ENCODE data around the gene CIAO2B.
"Not testable (repeated sequence)": the region's sequence is repeated elsewhere in the genome, so short reads cannot be mapped to it uniquely, and the experiment has no call there.

CIAO2B gene

DNA sequence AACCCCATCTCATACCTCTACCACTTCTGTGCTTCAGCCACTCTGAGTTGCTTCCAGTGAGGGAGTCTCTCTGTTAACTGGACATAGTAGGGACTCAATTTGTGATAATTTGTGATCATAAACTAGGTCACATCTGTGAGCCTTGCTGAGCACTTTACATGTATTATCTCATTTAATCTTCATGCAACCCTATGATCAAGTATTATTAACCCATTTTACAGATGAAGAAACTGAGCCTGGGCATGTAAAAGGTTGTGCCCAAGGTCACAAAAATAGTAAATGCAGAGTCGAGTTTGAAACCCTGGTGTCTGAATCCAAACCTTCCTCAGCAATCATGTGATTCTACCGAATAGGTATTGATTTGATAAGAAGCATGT lies 35.3 kb downstream of the CIAO2B start:
- no peak for DNase-seq (ENCODE audit: extremely low spot score)
- ChIA-PET POLR2A (interaction anchor here (1.1 kb wide), 1 partner anchor 30 kb away, joined by 3 read pairs; no protein-coding TSS in a partner anchor), CTCF (interaction anchor here (0.9 to 1.3 kb wide), 2 partner anchors 30 to 159 kb away, joined by 3 read pairs; no protein-coding TSS in a partner anchor)
- TF ChIP-seq L3MBTL2 (conservative IDR thresholded peaks at IDR 0.05) (no peak), HDGF (IDR thresholded peaks at IDR 0.05; ENCODE audit: borderline replicate concordance) (no peak), SP1 (IDR thresholded peaks at IDR 0.05) (no peak), TARDBP (IDR thresholded peaks at IDR 0.05) (no peak), ARNT (IDR thresholded peaks at IDR 0.05) (no peak), FOXM1 (IDR thresholded peaks at IDR 0.05; ENCODE audit: borderline replicate concordance) (no peak), SUZ12 (IDR thresholded peaks at IDR 0.05) (no peak), ZNF384 (IDR thresholded peaks at IDR 0.05) (no peak), FOXK2 (IDR thresholded peaks at IDR 0.05) (no peak), NFRKB (IDR thresholded peaks at IDR 0.05) (no peak), LEF1 (IDR thresholded peaks at IDR 0.05; ENCODE audit: borderline replicate concordance) (no peak), CTBP1 (IDR thresholded peaks at IDR 0.05; ENCODE audit: borderline replicate concordance) (no peak), FOXA1 (IDR thresholded peaks at IDR 0.05) (no peak), ELF4 (IDR thresholded peaks at IDR 0.05) (no peak), BHLHE40 (IDR thresholded peaks at IDR 0.05; ENCODE audit: borderline replicate concordance) (no peak)
- TF ChIP-seq, protein P1, sequence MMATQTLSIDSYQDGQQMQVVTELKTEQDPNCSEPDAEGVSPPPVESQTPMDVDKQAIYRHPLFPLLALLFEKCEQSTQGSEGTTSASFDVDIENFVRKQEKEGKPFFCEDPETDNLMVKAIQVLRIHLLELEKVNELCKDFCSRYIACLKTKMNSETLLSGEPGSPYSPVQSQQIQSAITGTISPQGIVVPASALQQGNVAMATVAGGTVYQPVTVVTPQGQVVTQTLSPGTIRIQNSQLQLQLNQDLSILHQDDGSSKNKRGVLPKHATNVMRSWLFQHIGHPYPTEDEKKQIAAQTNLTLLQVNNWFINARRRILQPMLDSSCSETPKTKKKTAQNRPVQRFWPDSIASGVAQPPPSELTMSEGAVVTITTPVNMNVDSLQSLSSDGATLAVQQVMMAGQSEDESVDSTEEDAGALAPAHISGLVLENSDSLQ (IDR thresholded peaks at IDR 0.05) = no peak

DNA sequence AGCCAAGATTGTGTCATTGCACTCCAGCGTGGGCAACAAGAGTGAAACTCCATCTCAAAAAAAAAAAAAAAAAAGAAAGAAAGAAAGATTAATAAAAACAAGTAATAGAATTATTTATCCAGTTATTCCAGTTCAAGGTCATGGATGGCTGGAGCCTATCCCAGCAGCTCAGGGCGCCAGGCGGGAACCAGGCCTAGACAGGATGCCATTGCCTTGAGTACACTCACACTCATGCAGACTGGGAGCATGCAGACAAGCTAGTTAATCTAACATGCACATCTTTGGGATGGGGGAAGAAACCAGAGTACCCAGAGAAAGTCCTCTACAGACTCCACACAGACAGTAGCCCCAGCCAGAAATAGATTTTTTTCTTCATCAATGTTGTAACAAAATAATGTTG lies 36.0 kb downstream of the CIAO2B start:
- POLR2A ChIA-PET = no interaction called here
- CTCF ChIA-PET = no interaction called here

DNA sequence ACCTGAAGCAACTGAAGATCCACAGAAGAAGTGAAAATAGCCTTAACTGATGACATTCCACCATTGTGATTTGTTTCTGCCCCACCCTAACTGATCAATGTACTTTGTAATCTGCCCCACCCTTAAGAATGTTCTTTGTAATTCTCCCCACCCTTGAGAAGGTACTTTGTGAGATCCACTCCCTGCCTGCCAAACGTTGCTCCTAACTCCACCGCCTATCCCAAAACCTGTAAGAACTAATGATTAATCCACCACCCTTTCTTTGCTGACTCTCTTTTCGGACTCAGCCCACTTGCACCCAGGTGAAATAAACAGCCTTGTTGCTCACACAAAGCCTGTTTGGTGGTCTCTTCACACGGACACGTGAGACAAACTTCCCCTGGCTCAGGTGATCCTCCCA lies 37.5 kb downstream of the CIAO2B start:
- CTCF ChIA-PET; DNase-seq (ENCODE audit: extremely low spot score): not testable (repeated sequence)
- POLR2A ChIA-PET = interaction anchor here (0.6 kb wide), 1 partner anchor 51 kb away, joined by 3 read pairs; no protein-coding TSS in a partner anchor

More for the DNA sequence above, 36.0 kb downstream of the CIAO2B start:
- TF ChIP-seq, protein P1 (IDR thresholded peaks at IDR 0.05) = no peak
- no peak for TF ChIP-seq FOXM1 (IDR thresholded peaks at IDR 0.05; ENCODE audit: borderline replicate concordance)
- no peak for TF ChIP-seq NFRKB (IDR thresholded peaks at IDR 0.05)
- TF ChIP-seq L3MBTL2 (conservative IDR thresholded peaks at IDR 0.05) = no peak
- no peak for TF ChIP-seq TARDBP (IDR thresholded peaks at IDR 0.05)
- no peak for TF ChIP-seq FOXK2 (IDR thresholded peaks at IDR 0.05)
- no peak for TF ChIP-seq HDGF (IDR thresholded peaks at IDR 0.05; ENCODE audit: borderline replicate concordance)
- TF ChIP-seq BHLHE40 (IDR thresholded peaks at IDR 0.05; ENCODE audit: borderline replicate concordance) = no peak
- no peak for TF ChIP-seq CTBP1 (IDR thresholded peaks at IDR 0.05; ENCODE audit: borderline replicate concordance)
- no peak for TF ChIP-seq ARNT (IDR thresholded peaks at IDR 0.05)
- TF ChIP-seq ZNF384 (IDR thresholded peaks at IDR 0.05) = no peak
- no peak for TF ChIP-seq ELF4 (IDR thresholded peaks at IDR 0.05)
- TF ChIP-seq SUZ12 (IDR thresholded peaks at IDR 0.05) = no peak
- no peak for TF ChIP-seq FOXA1 (IDR thresholded peaks at IDR 0.05)
- DNase-seq (ENCODE audit: extremely low spot score) = no peak

DNA sequence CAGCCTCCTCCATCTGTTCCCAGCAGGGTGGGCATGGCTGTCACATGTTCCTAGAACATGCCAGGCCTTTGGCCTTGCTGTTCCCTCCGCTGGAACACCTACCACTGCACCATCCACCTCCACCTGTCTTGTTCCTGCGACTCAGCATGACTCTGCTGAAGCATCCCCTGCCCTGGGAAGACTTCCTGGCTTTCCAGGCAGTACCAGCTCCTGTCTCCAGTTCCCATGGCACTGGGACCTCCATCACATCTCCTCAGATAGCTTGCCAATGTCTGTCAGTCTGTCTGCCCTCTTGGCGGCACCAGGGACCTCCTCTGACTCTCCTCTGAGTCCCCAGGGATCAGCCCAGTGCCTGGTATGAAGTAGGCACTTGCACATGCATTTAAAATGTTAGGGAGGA lies 38.2 kb downstream of the CIAO2B start:
- TF ChIP-seq LEF1 (IDR thresholded peaks at IDR 0.05; ENCODE audit: borderline replicate concordance) = no peak
- no peak for DNase-seq (ENCODE audit: extremely low spot score)
- ChIA-PET POLR2A (interaction anchor here (0.8 kb wide), 1 partner anchor 16 kb away, joined by 3 read pairs; the partner anchor contains the start of gene PDP2), CTCF (interaction anchor here (0.9 to 1.9 kb wide), 15 partner anchors 10 to 264 kb away, joined by 3 to 27 read pairs (median 4); partner anchors contain the start of genes CDH16, CES3, CIAO2B and FBXL8)

DNA sequence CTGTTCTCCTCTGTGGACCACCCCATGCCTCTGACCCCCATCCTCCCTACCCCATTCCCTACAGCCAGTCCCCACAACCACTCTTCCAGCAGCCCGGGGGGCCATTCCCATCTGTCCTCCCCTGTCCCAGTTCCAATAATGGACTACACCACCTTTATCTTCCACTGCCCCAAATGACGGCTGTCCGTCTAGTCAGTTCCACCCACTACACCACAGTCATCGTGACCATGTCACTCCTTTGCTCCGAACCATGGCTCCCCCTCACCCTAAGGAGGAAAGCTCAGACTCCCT lies 38.6 kb downstream of the CIAO2B start:
- CTCF ChIA-PET = interaction anchor here (0.8 to 1.9 kb wide), 21 partner anchors 9 to 264 kb away, joined by 3 to 27 read pairs (median 4); partner anchors contain the start of genes CDH16, CES3, CIAO2B and FBXL8
- TF ChIP-seq FOXM1 (IDR thresholded peaks at IDR 0.05; ENCODE audit: borderline replicate concordance) = no peak
- TF ChIP-seq HDGF (IDR thresholded peaks at IDR 0.05; ENCODE audit: borderline replicate concordance) = no peak
- TF ChIP-seq ARNT (IDR thresholded peaks at IDR 0.05) = no peak
- TF ChIP-seq, protein P1 (IDR thresholded peaks at IDR 0.05) = no peak
- no peak for TF ChIP-seq SP1 (IDR thresholded peaks at IDR 0.05)
- TF ChIP-seq ELF4 (IDR thresholded peaks at IDR 0.05) = no peak
- TF ChIP-seq TARDBP (IDR thresholded peaks at IDR 0.05) = no peak
- TF ChIP-seq BHLHE40 (IDR thresholded peaks at IDR 0.05; ENCODE audit: borderline replicate concordance) = no peak
- TF ChIP-seq CTBP1 (IDR thresholded peaks at IDR 0.05; ENCODE audit: borderline replicate concordance) = no peak
- no peak for DNase-seq (ENCODE audit: extremely low spot score)
- POLR2A ChIA-PET = interaction anchor here (0.8 to 1.2 kb wide), 2 partner anchors 15 to 65 kb away, joined by 3 read pairs; partner anchors contain the start of genes CES3 and PDP2

DNA sequence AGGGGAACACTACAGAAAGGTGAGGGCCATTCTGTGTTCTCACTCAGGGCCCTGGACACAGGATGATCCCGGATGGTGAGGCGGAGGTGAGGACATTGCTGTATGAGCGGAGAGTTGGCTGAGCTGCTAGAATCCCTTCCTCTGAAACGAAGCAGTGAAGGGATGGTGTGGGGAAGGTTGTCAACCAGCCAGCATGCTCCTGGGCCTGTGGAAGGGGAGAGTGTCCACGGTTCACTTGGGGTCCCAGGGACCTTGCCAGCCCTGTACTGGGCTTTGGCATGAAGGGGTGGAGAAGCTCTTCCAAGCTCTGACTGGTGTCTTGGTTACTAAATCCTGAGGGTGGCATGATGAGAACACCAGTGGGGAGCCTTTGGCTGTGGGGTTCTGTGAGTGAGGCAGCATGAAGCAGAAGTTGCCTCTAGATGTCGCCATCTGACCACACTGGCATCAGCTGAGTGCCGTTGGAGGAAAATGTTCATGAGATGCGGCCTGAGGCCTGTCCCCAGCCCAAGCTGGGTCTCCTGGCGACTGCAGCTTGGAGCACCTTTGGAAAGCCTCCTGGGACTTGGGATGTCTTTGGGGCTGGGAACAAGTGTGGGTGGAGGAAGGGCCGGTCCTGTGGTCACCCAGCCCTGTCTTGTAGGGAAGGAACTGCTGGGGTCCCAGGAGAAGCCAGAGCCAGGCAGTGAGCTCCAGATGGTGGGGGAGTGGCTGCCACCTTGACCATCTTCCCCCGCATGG lies 39.1 kb downstream of the CIAO2B start:
- TF ChIP-seq SUZ12 (IDR thresholded peaks at IDR 0.05) (no peak), SP1 (IDR thresholded peaks at IDR 0.05) (no peak), ZNF384 (IDR thresholded peaks at IDR 0.05) (no peak)
- TF ChIP-seq, protein P1 (IDR thresholded peaks at IDR 0.05) = no peak
- POLR2A ChIA-PET = interaction anchor here (0.8 to 1.2 kb wide), 2 partner anchors 15 to 66 kb away, joined by 3 read pairs; partner anchors contain the start of genes CES3 and PDP2
- CTCF ChIA-PET = interaction anchor here (0.8 to 1.9 kb wide), 21 partner anchors 10 to 265 kb away, joined by 3 to 27 read pairs (median 4); partner anchors contain the start of genes CDH16, CES3, CIAO2B and FBXL8
- DNase-seq (ENCODE audit: extremely low spot score) = peak; percentile 75
